ENCODE results near the gene PHLPP1.

Gene PHLPP1

DNA sequence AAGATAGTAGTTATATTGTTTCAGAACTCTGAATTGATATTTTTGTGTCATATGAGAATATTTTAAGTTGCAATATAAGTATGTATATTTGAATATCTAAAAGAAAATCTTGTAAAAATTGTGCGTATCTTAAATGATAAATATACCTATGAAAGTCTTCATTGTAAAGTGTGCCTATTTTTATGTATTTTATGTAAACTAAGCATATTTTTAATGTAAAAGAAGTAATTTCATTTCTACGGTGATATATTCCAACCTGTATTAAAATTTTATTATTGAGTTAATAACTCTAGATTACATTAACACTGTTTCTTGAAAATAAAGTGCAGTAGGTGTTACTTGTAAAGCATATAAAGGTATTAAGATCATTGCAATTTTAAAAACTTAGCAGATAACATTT is 233.4 kb downstream of the PHLPP1 start:
- H3K9ac ChIP-seq = no peak overlapping the region
- H3K27me3 ChIP-seq (ENCODE audit: insufficient read depth, low read depth) = no peaks in the 10 kb centered on the region
- H4K20me1 ChIP-seq (ENCODE audit: insufficient read depth) = no peaks in the 10 kb centered on the region
- no peak overlapping the region for H3K4me3 ChIP-seq (IDR thresholded peaks at IDR 0.05; ENCODE audit: insufficient read depth, low read depth, low read length)
- no peaks in the 10 kb centered on the region for H3K79me2 ChIP-seq (ENCODE audit: insufficient read depth, low read depth)
- H3K27ac ChIP-seq = no peak overlapping the region
- H2AFZ ChIP-seq (ENCODE audit: low read depth) = no peak overlapping the region
- TF ChIP-seq, protein P1, sequence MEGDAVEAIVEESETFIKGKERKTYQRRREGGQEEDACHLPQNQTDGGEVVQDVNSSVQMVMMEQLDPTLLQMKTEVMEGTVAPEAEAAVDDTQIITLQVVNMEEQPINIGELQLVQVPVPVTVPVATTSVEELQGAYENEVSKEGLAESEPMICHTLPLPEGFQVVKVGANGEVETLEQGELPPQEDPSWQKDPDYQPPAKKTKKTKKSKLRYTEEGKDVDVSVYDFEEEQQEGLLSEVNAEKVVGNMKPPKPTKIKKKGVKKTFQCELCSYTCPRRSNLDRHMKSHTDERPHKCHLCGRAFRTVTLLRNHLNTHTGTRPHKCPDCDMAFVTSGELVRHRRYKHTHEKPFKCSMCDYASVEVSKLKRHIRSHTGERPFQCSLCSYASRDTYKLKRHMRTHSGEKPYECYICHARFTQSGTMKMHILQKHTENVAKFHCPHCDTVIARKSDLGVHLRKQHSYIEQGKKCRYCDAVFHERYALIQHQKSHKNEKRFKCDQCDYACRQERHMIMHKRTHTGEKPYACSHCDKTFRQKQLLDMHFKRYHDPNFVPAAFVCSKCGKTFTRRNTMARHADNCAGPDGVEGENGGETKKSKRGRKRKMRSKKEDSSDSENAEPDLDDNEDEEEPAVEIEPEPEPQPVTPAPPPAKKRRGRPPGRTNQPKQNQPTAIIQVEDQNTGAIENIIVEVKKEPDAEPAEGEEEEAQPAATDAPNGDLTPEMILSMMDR (conservative IDR thresholded peaks at IDR 0.05; ENCODE audit: low read depth, low read length) = no peak
- no peaks in the 10 kb centered on the region for H3K36me3 ChIP-seq (ENCODE audit: insufficient read depth)
- H3K4me2 ChIP-seq = no peak overlapping the region
- H3K4me1 ChIP-seq (ENCODE audit: low read depth, poor library complexity, severe bottlenecking) = no peaks in the 10 kb centered on the region

DNA sequence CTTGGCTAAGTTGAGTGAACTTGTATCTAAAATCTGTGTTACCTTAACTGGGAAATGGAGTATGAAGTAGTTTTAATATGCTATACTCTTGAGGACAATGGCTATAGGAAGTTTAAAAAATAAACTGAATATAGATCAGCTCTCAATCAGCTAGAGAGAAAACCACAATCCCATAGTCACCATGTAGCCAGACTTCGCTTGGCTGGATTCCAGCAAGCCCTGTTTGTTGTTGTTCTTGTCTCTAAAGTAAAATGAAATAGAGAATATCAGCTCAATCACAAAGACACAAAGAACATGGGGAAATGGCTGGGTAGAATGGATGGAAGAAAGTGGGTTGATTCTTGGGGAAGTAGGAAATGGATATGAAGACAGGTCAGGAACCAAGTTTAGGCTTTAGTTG is 234.9 kb downstream of the PHLPP1 start:
- H3K4me3 ChIP-seq (IDR thresholded peaks at IDR 0.05; ENCODE audit: insufficient read depth, low read depth, low read length) = no peak overlapping the region
- TF ChIP-seq, protein P1 (conservative IDR thresholded peaks at IDR 0.05; ENCODE audit: low read depth, low read length) = no peak
- no peaks in the 10 kb centered on the region for H3K27me3 ChIP-seq (ENCODE audit: insufficient read depth, low read depth)
- no peak overlapping the region for H3K27ac ChIP-seq
- no peak overlapping the region for H3K4me2 ChIP-seq
- H4K20me1 ChIP-seq (ENCODE audit: insufficient read depth) = no peaks in the 10 kb centered on the region
- H3K4me1 ChIP-seq (ENCODE audit: low read depth, poor library complexity, severe bottlenecking) = no peaks in the 10 kb centered on the region
- no peaks in the 10 kb centered on the region for H3K36me3 ChIP-seq (ENCODE audit: insufficient read depth)
- H3K9ac ChIP-seq = no peak overlapping the region
- H2AFZ ChIP-seq (ENCODE audit: low read depth) = no peak overlapping the region
- H3K79me2 ChIP-seq (ENCODE audit: insufficient read depth, low read depth) = no peaks in the 10 kb centered on the region

DNA sequence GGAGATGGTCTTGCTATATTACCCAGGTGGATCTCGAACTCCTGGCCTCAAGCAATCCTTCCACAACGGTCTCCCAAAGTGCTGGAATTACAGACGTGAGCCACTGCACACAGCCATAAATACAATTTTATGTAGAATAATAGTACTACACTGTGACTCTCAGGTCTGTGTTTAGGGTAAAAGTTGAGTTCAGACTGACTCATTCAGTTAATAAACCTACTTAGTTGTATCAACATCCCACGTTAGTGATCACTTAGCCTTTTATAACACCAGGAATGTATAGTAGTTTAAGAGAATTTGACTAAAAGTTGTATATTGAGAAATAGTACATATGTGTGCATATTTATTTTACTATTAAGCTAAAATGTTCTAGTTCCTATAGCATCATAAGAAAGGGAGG is 237.5 kb downstream of the PHLPP1 start:
- Histone ChIP-seq H4K20me1 (ENCODE audit: insufficient read depth) (no peaks in the 10 kb centered on the region), H3K79me2 (ENCODE audit: insufficient read depth, low read depth) (no peaks in the 10 kb centered on the region), H2AFZ (ENCODE audit: low read depth) (no peak overlapping the region), H3K36me3 (ENCODE audit: insufficient read depth) (no peaks in the 10 kb centered on the region), H3K9ac (no peak overlapping the region), H3K27ac (no peak overlapping the region), H3K4me3 (IDR thresholded peaks at IDR 0.05; ENCODE audit: insufficient read depth, low read depth, low read length) (no peak overlapping the region), H3K4me2 (no peak overlapping the region), H3K4me1 (ENCODE audit: low read depth, poor library complexity, severe bottlenecking) (no peaks in the 10 kb centered on the region), H3K27me3 (ENCODE audit: insufficient read depth, low read depth) (no peaks in the 10 kb centered on the region)
- TF ChIP-seq, protein P1 (conservative IDR thresholded peaks at IDR 0.05; ENCODE audit: low read depth, low read length) = no peak

DNA sequence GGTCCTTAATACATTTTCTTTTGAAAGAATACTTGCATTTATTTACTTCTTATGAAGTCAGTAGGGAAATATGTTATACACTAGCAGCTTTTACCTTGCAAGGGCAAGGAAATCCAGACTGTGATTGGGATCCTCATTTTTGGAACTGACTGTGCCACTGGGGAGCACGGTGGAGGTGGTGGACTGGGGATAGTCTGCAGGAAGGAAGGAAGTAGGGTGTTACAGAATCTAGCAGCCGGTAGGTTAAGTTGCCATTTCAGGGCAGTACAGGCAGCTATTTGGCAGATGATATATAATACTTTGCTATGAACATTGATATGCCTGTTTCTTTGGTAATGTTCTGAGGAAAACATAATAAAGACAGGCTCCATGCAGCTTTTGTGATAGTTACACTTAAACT is 238.3 kb downstream of the PHLPP1 start:
- Histone ChIP-seq H2AFZ (ENCODE audit: low read depth) (no peak overlapping the region), H3K36me3 (ENCODE audit: insufficient read depth) (no peaks in the 10 kb centered on the region), H3K27ac (no peak overlapping the region), H3K4me3 (IDR thresholded peaks at IDR 0.05; ENCODE audit: insufficient read depth, low read depth, low read length) (no peak overlapping the region), H3K9ac (no peak overlapping the region), H3K4me1 (ENCODE audit: low read depth, poor library complexity, severe bottlenecking) (no peaks in the 10 kb centered on the region), H3K79me2 (ENCODE audit: insufficient read depth, low read depth) (no peaks in the 10 kb centered on the region), H3K27me3 (ENCODE audit: insufficient read depth, low read depth) (no peaks in the 10 kb centered on the region), H3K4me2 (no peak overlapping the region), H4K20me1 (ENCODE audit: insufficient read depth) (no peaks in the 10 kb centered on the region)
- TF ChIP-seq, protein P1 (conservative IDR thresholded peaks at IDR 0.05; ENCODE audit: low read depth, low read length) = no peak

All from KMS-11 (cell line).